OCI-LY1 (cell line): ENCODE results near the gene OR10V1.
A peak's percentile ranks its signal among the peaks of the same experiment; 100 is the strongest.

Experiments used
- H2AFZ ChIP-seq: fragments of 200-600 bp; sonication (generic), shearing (Covaris generic); 2 replicates; pipeline ENCODE4 v1.6.0; 2014; ENCODE audit warnings: antibody characterized with exemption, mild to moderate bottlenecking, low read length
- H3F3A ChIP-seq: fragments of 200-600 bp; sonication (generic), shearing (Covaris generic); 2 replicates; pipeline ENCODE4 v1.6.0; 2014; ENCODE audit warnings: mild to moderate bottlenecking, antibody characterized with exemption, low read length, moderate library complexity; ENCODE audit not compliant: insufficient read depth
- H3K27ac ChIP-seq: fragments of 200-600 bp; sonication (generic); 2 replicates; pipeline ENCODE4 v1.5.1; 2014; ENCODE audit warnings: low read length, mixed run types, mild to moderate bottlenecking, low read depth; ENCODE audit not compliant: poor library complexity, severe bottlenecking
- H3K27me3 ChIP-seq: fragments of 200-600 bp; sonication (generic); 2 replicates; pipeline ENCODE4 v1.6.0; 2014; ENCODE audit warnings: antibody characterized with exemption, mild to moderate bottlenecking, low read length, moderate library complexity; ENCODE audit not compliant: insufficient read depth
- H3K36me3 ChIP-seq: fragments of 200-600 bp; sonication (generic); 2 replicates; pipeline ENCODE4 v1.6.1; 2014; ENCODE audit warnings: mild to moderate bottlenecking, antibody characterized with exemption, low read length, moderate library complexity, mixed read lengths; ENCODE audit not compliant: insufficient read depth
- H3K4me1 ChIP-seq: fragments of 200-600 bp; sonication (generic); 2 replicates; pipeline ENCODE4 v1.5.1; 2014; ENCODE audit warnings: mild to moderate bottlenecking, low read length, moderate library complexity; ENCODE audit not compliant: insufficient read depth, severe bottlenecking
- H3K4me2 ChIP-seq: fragments of 200-600 bp; sonication (generic), shearing (Covaris generic); 2 replicates; pipeline ENCODE4 v1.6.1; 2014; ENCODE audit warnings: low read length
- H3K4me3 ChIP-seq: fragments of 200-600 bp; sonication (generic); 2 replicates; pipeline ENCODE4 v1.5.1; 2014; ENCODE audit warnings: low read length, low read depth, mild to moderate bottlenecking, mixed read lengths; ENCODE audit not compliant: poor library complexity, severe bottlenecking
- H3K79me2 ChIP-seq: fragments of 200-600 bp; shearing (Covaris generic); 2 replicates; pipeline ENCODE4 v1.6.1; 2016; ENCODE audit warnings: mixed run types, low read length, mixed read lengths; ENCODE audit not compliant: insufficient read depth
- H3K9ac ChIP-seq: fragments of 200-600 bp; sonication (generic), shearing (Covaris generic); 2 replicates; pipeline ENCODE4 v1.6.1; 2014; ENCODE audit warnings: mild to moderate bottlenecking, low read length, mixed read lengths
- H3K9me2 ChIP-seq: fragments of 200-600 bp; sonication (generic), shearing (Covaris generic); 2 replicates; pipeline ENCODE4 v1.6.1; 2014; ENCODE audit warnings: low read depth, mild to moderate bottlenecking, low read length, mixed read lengths
- H3K9me3 ChIP-seq: fragments of 200-600 bp; shearing (Covaris generic); 2 replicates; pipeline ENCODE4 v1.6.1; 2014; ENCODE audit warnings: low read length, mixed read lengths
- H4K20me1 ChIP-seq: fragments of 200-600 bp; sonication (generic), shearing (Covaris generic); 2 replicates; pipeline ENCODE4 v1.6.0; 2016; ENCODE audit warnings: mild to moderate bottlenecking, low read length; ENCODE audit not compliant: insufficient read depth
- EZH2 ChIP-seq: fragments of 200-600 bp; sonication (generic), shearing (Covaris generic); IDR thresholded peaks from 2 replicates; pipeline ENCODE4 v1.8.0; 2017; ENCODE audit warnings: borderline replicate concordance, mixed run types, mild to moderate bottlenecking, antibody characterized with exemption, low read length, moderate library complexity, mixed read lengths
- TF ChIP-seq, protein P1 (sequence below): fragments of 200-600 bp; sonication (generic), shearing (Covaris generic); IDR thresholded peaks from 2 replicates; pipeline ENCODE4 v1.5.1; 2017; ENCODE audit warnings: mild to moderate bottlenecking, antibody characterized with exemption, low read length, moderate library complexity, mixed read lengths

The OR10V1 gene

DNA sequence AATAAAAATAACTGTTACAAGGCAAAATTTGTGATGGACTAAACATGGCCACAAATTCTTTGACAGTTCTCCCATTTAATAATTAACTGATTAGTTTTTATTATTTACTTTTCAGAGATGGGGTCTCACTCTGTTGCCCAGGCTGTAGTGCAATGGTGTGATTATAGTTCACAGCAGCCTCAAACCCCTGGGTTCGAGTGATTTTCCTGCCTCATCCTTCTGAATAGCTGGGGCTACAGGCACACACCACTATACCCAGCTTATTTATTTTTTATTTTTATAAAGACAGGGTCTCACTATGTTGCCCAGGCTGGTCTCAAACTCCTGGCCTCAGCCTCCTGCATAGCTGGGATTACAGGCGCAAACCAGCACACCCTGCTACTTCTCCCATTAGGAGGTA, 40.4 kb downstream of the OR10V1 start:
- no peak overlapping the region for H2AFZ ChIP-seq
- no peaks in the 10 kb centered on the region for H3K9me3 ChIP-seq
- TF ChIP-seq EZH2: no peak
- no peaks in the 10 kb centered on the region for H3K36me3 ChIP-seq
- no peaks in the 10 kb centered on the region for H3F3A ChIP-seq
- H3K4me2 ChIP-seq: no peak overlapping the region
- peaks cover 8% of the 10 kb centered on the region for H3K4me1 ChIP-seq
- H3K79me2 ChIP-seq: peaks cover 3% of the 10 kb centered on the region; the same call in 1 of the 2 replicates
- no peak overlapping the region for H3K4me3 ChIP-seq
- H3K9ac ChIP-seq: no peak overlapping the region
- no peak overlapping the region for H3K27ac ChIP-seq
- H3K27me3 ChIP-seq: no peaks in the 10 kb centered on the region
- no peaks in the 10 kb centered on the region for H4K20me1 ChIP-seq
- no peaks in the 10 kb centered on the region for H3K9me2 ChIP-seq

DNA sequence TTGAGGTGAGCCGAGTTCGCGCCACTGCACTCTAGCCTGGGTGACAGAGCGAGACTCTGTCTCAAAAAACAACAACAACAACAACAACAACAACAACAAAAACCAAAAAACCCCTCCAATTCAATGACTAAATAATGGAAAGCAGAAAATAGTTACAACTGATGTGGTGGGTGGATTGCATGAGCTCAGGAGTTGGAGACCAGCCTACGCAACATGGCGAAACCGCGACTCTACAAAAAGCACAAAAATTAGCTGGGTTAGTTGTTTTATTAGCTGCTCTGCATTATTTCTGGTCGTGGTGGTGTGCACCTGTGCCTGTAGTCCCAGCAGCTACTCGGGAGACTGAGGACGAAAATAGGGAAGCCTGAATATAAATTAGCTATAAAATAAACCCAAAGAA, 42.2 kb downstream of the OR10V1 start:
- Histone ChIP-seq H3K27ac (no peak overlapping the region), H3K9ac (no peak overlapping the region), H3K4me2 (no peak overlapping the region), H2AFZ (no peak overlapping the region), H3K9me2 (no peaks in the 10 kb centered on the region), H3K79me2 (peaks cover 17% of the 10 kb centered on the region), H3K4me3 (no peak overlapping the region), H3K9me3 (no peaks in the 10 kb centered on the region), H3K36me3 (peaks cover 9% of the 10 kb centered on the region; the same call in 1 of the 2 replicates), H3K27me3 (no peaks in the 10 kb centered on the region), H3K4me1 (peaks cover 21% of the 10 kb centered on the region), H4K20me1 (no peaks in the 10 kb centered on the region), H3F3A (no peaks in the 10 kb centered on the region)
- TF ChIP-seq EZH2: no peak
- TF ChIP-seq, protein P1, sequence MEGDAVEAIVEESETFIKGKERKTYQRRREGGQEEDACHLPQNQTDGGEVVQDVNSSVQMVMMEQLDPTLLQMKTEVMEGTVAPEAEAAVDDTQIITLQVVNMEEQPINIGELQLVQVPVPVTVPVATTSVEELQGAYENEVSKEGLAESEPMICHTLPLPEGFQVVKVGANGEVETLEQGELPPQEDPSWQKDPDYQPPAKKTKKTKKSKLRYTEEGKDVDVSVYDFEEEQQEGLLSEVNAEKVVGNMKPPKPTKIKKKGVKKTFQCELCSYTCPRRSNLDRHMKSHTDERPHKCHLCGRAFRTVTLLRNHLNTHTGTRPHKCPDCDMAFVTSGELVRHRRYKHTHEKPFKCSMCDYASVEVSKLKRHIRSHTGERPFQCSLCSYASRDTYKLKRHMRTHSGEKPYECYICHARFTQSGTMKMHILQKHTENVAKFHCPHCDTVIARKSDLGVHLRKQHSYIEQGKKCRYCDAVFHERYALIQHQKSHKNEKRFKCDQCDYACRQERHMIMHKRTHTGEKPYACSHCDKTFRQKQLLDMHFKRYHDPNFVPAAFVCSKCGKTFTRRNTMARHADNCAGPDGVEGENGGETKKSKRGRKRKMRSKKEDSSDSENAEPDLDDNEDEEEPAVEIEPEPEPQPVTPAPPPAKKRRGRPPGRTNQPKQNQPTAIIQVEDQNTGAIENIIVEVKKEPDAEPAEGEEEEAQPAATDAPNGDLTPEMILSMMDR: no peak

DNA sequence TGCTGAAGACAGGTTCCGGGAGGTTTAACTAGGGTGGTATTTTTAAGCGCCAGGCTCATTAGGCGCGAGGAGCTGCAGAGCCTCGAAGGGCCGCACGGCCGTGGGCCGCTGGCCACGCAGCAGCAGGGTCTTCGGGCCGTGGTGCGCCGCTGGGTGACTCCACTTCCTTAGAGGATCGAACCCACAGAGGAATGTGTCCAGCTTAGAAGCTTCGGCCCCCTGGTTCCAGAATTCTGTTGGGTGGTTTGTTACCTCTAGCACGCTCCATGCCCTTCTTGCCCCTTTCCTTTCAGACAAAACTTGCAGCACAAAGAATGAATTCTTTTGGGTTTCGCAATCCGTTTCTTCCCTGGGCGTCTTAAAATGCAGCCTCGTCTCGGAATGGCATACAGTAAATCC, 44.0 kb downstream of the OR10V1 start:
- H3K27me3 ChIP-seq: no peaks in the 10 kb centered on the region
- no peak overlapping the region for H3K27ac ChIP-seq
- H3K4me2 ChIP-seq: peak overlapping the region; percentile 70
- no peak for TF ChIP-seq EZH2
- TF ChIP-seq, protein P1: no peak
- peaks cover 21% of the 10 kb centered on the region for H3K4me1 ChIP-seq
- no peaks in the 10 kb centered on the region for H3F3A ChIP-seq
- H3K9me2 ChIP-seq: no peaks in the 10 kb centered on the region
- peaks cover 17% of the 10 kb centered on the region for H3K79me2 ChIP-seq
- no peaks in the 10 kb centered on the region for H4K20me1 ChIP-seq
- peak overlapping the region; percentile 71 for H3K9ac ChIP-seq
- H2AFZ ChIP-seq: peak overlapping the region; percentile 21; the same call in 1 of the 2 replicates
- H3K4me3 ChIP-seq: peak overlapping the region; percentile 66
- no peaks in the 10 kb centered on the region for H3K9me3 ChIP-seq
- peaks cover 25% of the 10 kb centered on the region for H3K36me3 ChIP-seq

DNA sequence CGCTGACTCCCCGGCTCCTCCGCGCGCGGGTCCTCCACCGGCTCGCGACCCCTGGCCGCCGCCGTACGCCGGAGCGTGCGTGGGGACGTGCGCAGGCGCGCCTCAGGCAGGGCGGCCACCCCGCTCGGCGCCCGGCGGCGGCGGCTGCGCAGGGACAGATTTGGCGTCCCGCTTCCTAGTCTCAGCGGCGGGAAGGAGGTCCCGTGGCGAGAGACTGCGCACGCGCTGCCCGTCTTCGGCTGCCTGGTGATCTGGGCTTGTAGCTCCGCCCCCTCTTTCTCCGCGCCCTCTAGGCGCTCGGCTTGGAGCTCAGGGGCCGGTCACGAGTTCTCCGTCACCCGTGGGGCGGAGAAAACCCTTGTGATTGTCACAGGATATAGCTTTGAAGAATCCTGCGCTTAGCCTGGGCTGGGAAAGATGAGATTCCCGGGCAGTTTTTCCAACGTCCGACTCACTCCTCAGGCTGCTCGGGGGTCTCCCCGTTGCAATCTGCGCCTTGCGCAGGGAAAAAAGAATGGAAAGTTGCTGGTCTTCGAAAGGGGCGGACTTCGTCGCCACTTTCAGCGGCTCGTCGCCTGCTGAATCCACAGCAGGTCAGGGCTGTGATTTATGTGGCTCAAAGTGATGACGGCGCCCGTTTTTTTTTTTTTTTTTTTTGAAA, 44.6 kb downstream of the OR10V1 start, which contains the start of gene PATL1:
Gene PATL1, minus strand, starts transcription at position 88 of the 661 bp plus-strand sequence. CDS start 142 bp downstream, outside the sequence.
- H3K27ac ChIP-seq: peak within 1 kb of the TSS; percentile 52
- H3K9me2 ChIP-seq: no peaks in the 10 kb centered on the region
- peaks cover 17% of the 10 kb centered on the region for H3K79me2 ChIP-seq
- H3K4me3 ChIP-seq: peak within 1 kb of the TSS; percentile 97
- H3K27me3 ChIP-seq: no peaks in the 10 kb centered on the region
- H3K4me2 ChIP-seq: peak within 1 kb of the TSS; percentile 100
- peak within 1 kb of the TSS; percentile 96 for H3K9ac ChIP-seq
- H3F3A ChIP-seq: no peaks in the 10 kb centered on the region
- H2AFZ ChIP-seq: peak within 1 kb of the TSS; percentile 21; the same call in 1 of the 2 replicates
- H3K36me3 ChIP-seq: peaks cover 30% of the 10 kb centered on the region
- H3K4me1 ChIP-seq: peaks cover 21% of the 10 kb centered on the region
- H3K9me3 ChIP-seq: no peaks in the 10 kb centered on the region
- TF ChIP-seq, protein P1: no peak
- no peak for TF ChIP-seq EZH2
- H4K20me1 ChIP-seq: no peaks in the 10 kb centered on the region
